HCT116 (cell line): ENCODE measurements around the gene RNF34. TPM values are rescaled to one million over a fixed set of nuclear protein-coding genes. Genes with fewer than 3 reads are reported as not detected.

Source experiments
- ATAC-seq: fragments of 200-7000 bp; cut with Tn5 transposase; 2 replicates; pipeline ENCODE4 v1.9.1; 2020; ENCODE audit warnings: mild to moderate bottlenecking, moderate library complexity
- BruUV-seq: library from RNA; stranded (reverse); fragments of 400-500 nt; replicated peaks from 2 replicates; lab custom pipeline; 2021; lab: Mats Ljungman, UMichigan
- CTCF ChIA-PET: fragments of 300-600 bp; sonication (Branson Sonifier 250); formaldehyde crosslinking; loops from one replicate; lab custom pipeline; 2021; ENCODE audit warnings: antibody characterized with exemption; lab: Charles Lee
- POLR2A ChIA-PET: fragments of 300-600, 350-600 bp; sonication (Branson Sonifier 250); formaldehyde crosslinking; loops from one replicate; lab custom pipeline; 2021; ENCODE audit warnings: antibody characterized with exemption; lab: Charles Lee
- RAD21 ChIA-PET, 2 experiments: fragments of 300-600 bp; sonication (Branson Sonifier 250); formaldehyde crosslinking; loops; one replicate each; lab custom pipeline; 2023; ENCODE audit warnings: low total read pairs in 2 of 2; ENCODE audit not compliant: uncharacterized antibody in 2 of 2, unreplicated experiment in 2 of 2, low non-redundant PET in 1 of 2; lab: Charles Lee
- DNase-seq: peaks from one replicate; pipeline ENCODE4 v3.0.0-alpha.2; 2010; ENCODE audit warnings: low read depth, low spot score
- H2AFZ ChIP-seq: fragments of 200-600 bp; shearing (Covaris generic), sonication (generic); 2 replicates; pipeline ENCODE4 v1.6.1; 2017; ENCODE audit warnings: low read depth, mixed run types, mixed read lengths, antibody characterized with exemption, low read length; ENCODE audit not compliant: poor library complexity, severe bottlenecking
- H3K27ac ChIP-seq: 2 replicates; pipeline ENCODE4 v1.5.1; 2012; ENCODE audit warnings: low read depth, low read length
- H3K27me3 ChIP-seq: fragments of 200-600 bp; sonication (generic); 2 replicates; pipeline ENCODE4 v1.6.1; 2016; ENCODE audit warnings: mixed run types, low read length, mixed read lengths; ENCODE audit not compliant: insufficient read depth
- H3K36me3 ChIP-seq, 2 experiments: fragments of 200-500 bp in 1 of 2; fragments of 200-600 bp in 1 of 2; sonication (Bioruptor generic) in 1 of 2; sonication (generic) in 1 of 2; 2 replicates each; pipeline versions ENCODE4 v1.5.1 to v1.6.1; 2014 to 2016; ENCODE audit warnings: low read length in 2 of 2, inconsistent platforms in 1 of 2, mixed read lengths in 1 of 2, mixed run types in 1 of 2; ENCODE audit not compliant: insufficient read depth in 2 of 2, control insufficient read depth in 1 of 2
- H3K4me1 ChIP-seq, 2 experiments: fragments of 200-600 bp in 1 of 2; sonication (generic) in 1 of 2; 2 replicates each; pipeline versions ENCODE4 v1.5.1 to v1.6.1; 2012 to 2017; ENCODE audit warnings: low read length in 2 of 2, inconsistent platforms in 1 of 2, mild to moderate bottlenecking in 1 of 2, mixed read lengths in 1 of 2, mixed run types in 1 of 2, moderate library complexity in 1 of 2; ENCODE audit not compliant: insufficient read depth in 2 of 2, control insufficient read depth in 1 of 2
- H3K4me2 ChIP-seq: fragments of 200-600 bp; sonication (generic); 2 replicates; pipeline ENCODE4 v1.6.1; 2017; ENCODE audit warnings: mixed run types, low read length, mixed read lengths
- H3K4me3 ChIP-seq, 2 experiments: fragments of 200-600 bp in 1 of 2; sonication (generic) in 1 of 2; replicated peaks in 1 of 2; 2 replicates each; pipeline ENCODE4 v1.5.1; 2011 to 2016; ENCODE audit warnings: low read length in 2 of 2, control low read depth in 1 of 2, low read depth in 1 of 2, mild to moderate bottlenecking in 1 of 2, mixed read lengths in 1 of 2, mixed run types in 1 of 2
- H3K79me2 ChIP-seq: fragments of 200-600 bp; sonication (generic); 2 replicates; pipeline ENCODE4 v1.6.1; 2017; ENCODE audit warnings: mild to moderate bottlenecking, mixed run types, low read length, moderate library complexity, mixed read lengths; ENCODE audit not compliant: insufficient read depth
- H3K9ac ChIP-seq: fragments of 200-600 bp; sonication (generic); 2 replicates; pipeline ENCODE4 v1.6.1; 2016; ENCODE audit warnings: low read length, mixed read lengths
- H3K9me2 ChIP-seq: fragments of 200-600 bp; sonication (generic), shearing (Covaris generic); 2 replicates; pipeline ENCODE4 v1.6.1; 2017; ENCODE audit warnings: mixed run types, mild to moderate bottlenecking, moderate library complexity; ENCODE audit not compliant: insufficient read depth
- H3K9me3 ChIP-seq, 2 experiments: fragments of 200-500 bp in 1 of 2; fragments of 200-600 bp in 1 of 2; sonication (Bioruptor generic) in 1 of 2; sonication (generic) in 1 of 2; 2 replicates each; pipeline ENCODE4 v1.6.1; 2014 to 2017; ENCODE audit warnings: low read length in 2 of 2, mixed read lengths in 2 of 2, inconsistent platforms in 1 of 2, low read depth in 1 of 2, mild to moderate bottlenecking in 1 of 2, mixed run types in 1 of 2, moderate library complexity in 1 of 2; ENCODE audit not compliant: control insufficient read depth in 1 of 2, insufficient read depth in 1 of 2
- H4K20me1 ChIP-seq: fragments of 200-600 bp; sonication (generic), shearing (Covaris generic); 2 replicates; pipeline ENCODE4 v1.6.1; 2017; ENCODE audit warnings: mixed run types, mild to moderate bottlenecking, moderate library complexity; ENCODE audit not compliant: insufficient read depth
- CTCF ChIP-seq, 3 experiments: fragments of 200-600 bp in 1 of 3; sonication (generic) in 1 of 3; IDR thresholded peaks in 2 of 3; conservative IDR thresholded peaks in 1 of 3; 2 replicates each; pipeline ENCODE4 v1.5.1; 2012 to 2017; ENCODE audit warnings: low read depth in 2 of 3, low read length in 2 of 3, antibody characterized with exemption in 1 of 3, borderline replicate concordance in 1 of 3, control low read depth in 1 of 3, mild to moderate bottlenecking in 1 of 3, mixed read lengths in 1 of 3, mixed run types in 1 of 3, moderate library complexity in 1 of 3; ENCODE audit not compliant: insufficient read depth in 1 of 3
- EZH2phosphoT487 ChIP-seq: fragments of 200-600 bp; IDR thresholded peaks from 2 replicates; pipeline ENCODE4 v1.6.1; 2018; ENCODE audit warnings: antibody characterized with exemption, borderline replicate concordance
- RAD21 ChIP-seq: IDR thresholded peaks from 2 replicates; pipeline ENCODE4 v1.6.1; 2012; ENCODE audit warnings: low read depth, mild to moderate bottlenecking
- SP1 ChIP-seq: IDR thresholded peaks from 2 replicates; pipeline ENCODE4 v1.6.1; 2012; ENCODE audit warnings: low read depth
- SRF ChIP-seq: IDR thresholded peaks from 2 replicates; pipeline ENCODE4 v1.6.1; 2012; ENCODE audit warnings: low read depth
- TCF7L2 ChIP-seq: IDR thresholded peaks from 2 replicates; pipeline ENCODE4 v1.7.0; 2011; ENCODE audit warnings: borderline replicate concordance, inconsistent platforms; ENCODE audit not compliant: insufficient read depth, insufficient read length; ENCODE audit errors: extremely low read depth
- YY1 ChIP-seq: IDR thresholded peaks from 2 replicates; pipeline ENCODE4 v1.6.1; 2011; ENCODE audit warnings: low read length, low read depth, moderate library complexity, mild to moderate bottlenecking; ENCODE audit not compliant: insufficient replicate concordance; ENCODE audit errors: extremely low read depth
- ZNF274 ChIP-seq: fragments of 200-500 bp; sonication (Bioruptor generic); IDR thresholded peaks from 2 replicates; pipeline ENCODE4 v1.6.1; 2014; ENCODE audit warnings: mild to moderate bottlenecking, low read depth, low read length, inconsistent platforms
- intact Hi-C: fragments of 100-400 bp; cut with micrococcal nuclease; formaldehyde crosslinking; loops from 2 replicates; pipeline ENCODE4 v1.10.0; 2022
- total RNA-seq: library from RNA; stranded (reverse); gene quantifications from one replicate; pipeline ENCODE4 v1.2.1, GENCODE V29; 2021; ENCODE audit not compliant: unreplicated experiment
- TF ChIP-seq, protein P1 (sequence below): IDR thresholded peaks from 2 replicates; pipeline ENCODE4 v1.6.1; 2012; ENCODE audit warnings: low read depth
- TF ChIP-seq, protein P2 (sequence below): IDR thresholded peaks from 2 replicates; pipeline ENCODE4 v1.6.1; 2012

Gene RNF34
- total RNA-seq, 1 experiment from 2014 or later: 47.8 TPM

GRCh38 chr12:121438905-121439304 lies 39.0 kb downstream of the RNF34 start (continued):
- TF ChIP-seq YY1 (no peak), TCF7L2 (no peak), EZH2phosphoT487 (no peak), RAD21 (no peak)

DNA sequence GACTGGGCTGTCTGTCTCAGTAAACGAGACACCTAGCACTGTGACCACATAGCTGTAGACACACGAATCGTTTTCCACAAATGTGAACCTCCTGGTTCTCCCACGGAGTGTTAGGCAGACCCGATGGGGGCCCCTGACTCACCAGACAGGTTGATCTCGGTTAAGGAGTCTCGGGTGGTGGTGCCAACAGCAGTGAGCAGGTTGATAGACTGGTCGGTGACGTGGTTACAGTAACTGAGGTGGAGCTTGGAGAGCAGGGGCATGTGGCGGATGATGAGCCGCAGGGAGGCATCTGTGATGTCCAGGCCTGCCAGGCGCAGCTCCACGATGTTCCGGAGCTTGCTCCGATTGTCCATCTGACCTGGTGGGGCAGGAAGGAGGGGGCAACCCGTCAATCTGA lies 39.8 kb downstream of the RNF34 start:
- no peak for TF ChIP-seq ZNF274
- TF ChIP-seq SRF: no peak
- no peak for TF ChIP-seq SP1
- TF ChIP-seq, protein P1, sequence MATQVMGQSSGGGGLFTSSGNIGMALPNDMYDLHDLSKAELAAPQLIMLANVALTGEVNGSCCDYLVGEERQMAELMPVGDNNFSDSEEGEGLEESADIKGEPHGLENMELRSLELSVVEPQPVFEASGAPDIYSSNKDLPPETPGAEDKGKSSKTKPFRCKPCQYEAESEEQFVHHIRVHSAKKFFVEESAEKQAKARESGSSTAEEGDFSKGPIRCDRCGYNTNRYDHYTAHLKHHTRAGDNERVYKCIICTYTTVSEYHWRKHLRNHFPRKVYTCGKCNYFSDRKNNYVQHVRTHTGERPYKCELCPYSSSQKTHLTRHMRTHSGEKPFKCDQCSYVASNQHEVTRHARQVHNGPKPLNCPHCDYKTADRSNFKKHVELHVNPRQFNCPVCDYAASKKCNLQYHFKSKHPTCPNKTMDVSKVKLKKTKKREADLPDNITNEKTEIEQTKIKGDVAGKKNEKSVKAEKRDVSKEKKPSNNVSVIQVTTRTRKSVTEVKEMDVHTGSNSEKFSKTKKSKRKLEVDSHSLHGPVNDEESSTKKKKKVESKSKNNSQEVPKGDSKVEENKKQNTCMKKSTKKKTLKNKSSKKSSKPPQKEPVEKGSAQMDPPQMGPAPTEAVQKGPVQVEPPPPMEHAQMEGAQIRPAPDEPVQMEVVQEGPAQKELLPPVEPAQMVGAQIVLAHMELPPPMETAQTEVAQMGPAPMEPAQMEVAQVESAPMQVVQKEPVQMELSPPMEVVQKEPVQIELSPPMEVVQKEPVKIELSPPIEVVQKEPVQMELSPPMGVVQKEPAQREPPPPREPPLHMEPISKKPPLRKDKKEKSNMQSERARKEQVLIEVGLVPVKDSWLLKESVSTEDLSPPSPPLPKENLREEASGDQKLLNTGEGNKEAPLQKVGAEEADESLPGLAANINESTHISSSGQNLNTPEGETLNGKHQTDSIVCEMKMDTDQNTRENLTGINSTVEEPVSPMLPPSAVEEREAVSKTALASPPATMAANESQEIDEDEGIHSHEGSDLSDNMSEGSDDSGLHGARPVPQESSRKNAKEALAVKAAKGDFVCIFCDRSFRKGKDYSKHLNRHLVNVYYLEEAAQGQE: no peak
- TF ChIP-seq, protein P2, sequence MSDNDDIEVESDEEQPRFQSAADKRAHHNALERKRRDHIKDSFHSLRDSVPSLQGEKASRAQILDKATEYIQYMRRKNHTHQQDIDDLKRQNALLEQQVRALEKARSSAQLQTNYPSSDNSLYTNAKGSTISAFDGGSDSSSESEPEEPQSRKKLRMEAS: no peak
- no peak for TF ChIP-seq CTCF (IDR thresholded peaks at IDR 0.05 in 2 of 3, conservative IDR thresholded peaks at IDR 0.05 in 1 of 3; ENCODE audit: borderline replicate concordance in 1 of 3, insufficient read depth in 1 of 3, low read depth in 2 of 3, low read length in 2 of 3)
- TF ChIP-seq, all 23 proteins: peak for 0
- CTCF ChIA-PET: no interaction called here
- H3K36me3 ChIP-seq: peaks cover 26 to 43% of the 10 kb centered on the region in 2 experiments; a peak in 3 of 4 replicates
- no peak overlapping the region for H3K9ac ChIP-seq
- H3K9me3 ChIP-seq: peaks cover 3 to 6% of the 10 kb centered on the region in 2 experiments; a peak in 2 of 4 replicates
- no peak for ATAC-seq
- RAD21 ChIA-PET: no interaction called here
- no peaks in the 10 kb centered on the region for H4K20me1 ChIP-seq
- no peak overlapping the region for H3K4me2 ChIP-seq
- POLR2A ChIA-PET: no interaction called here
- no peaks in the 10 kb centered on the region for H3K9me2 ChIP-seq
- no TSS peak for BruUV-seq
- peaks cover 0 to 3% of the 10 kb centered on the region in 2 experiments; a peak in 1 of 4 replicates for H3K4me1 ChIP-seq
- intact Hi-C loops: loop anchor here (5.0 kb wide), 1 partner anchor 377 kb away; no protein-coding TSS in a partner anchor
- H3K27me3 ChIP-seq: no peaks in the 10 kb centered on the region
- no peak overlapping the region for H2AFZ ChIP-seq
- no peaks in the 10 kb centered on the region for H3K79me2 ChIP-seq
- H3K4me3 ChIP-seq: no peak overlapping the region
- no peak overlapping the region for H3K27ac ChIP-seq
- DNase-seq: no peak
